ENCODE data around the gene TNKS1BP1. TPM values are rescaled to one million over a fixed set of nuclear protein-coding genes. Genes with fewer than 3 reads are reported as not detected.

TNKS1BP1 gene
- polyA plus RNA-seq, 1 of the 3 experiments (the other 2 are of a cell fraction), result 43.3 TPM

GRCh38 chr11:57335023-57335342, 10.2 kb upstream of the TNKS1BP1 start:
- Histone ChIP-seq H3K9me3 (no peaks in the 10 kb centered on the region), H3K36me3 (replicated peaks in 1 of 2; ENCODE audit: control insufficient read depth in 1 of 2, insufficient read depth in 2 of 2, low read length in 1 of 2) (peaks cover 23 to 34% of the 10 kb centered on the region in 2 experiments), H3K9me2 (no peaks in the 10 kb centered on the region), H3K4me1 (ENCODE audit: control insufficient read depth in 1 of 2, insufficient read depth in 2 of 2, low read depth in 1 of 2, low read length in 1 of 2) (peaks cover 7 to 15% of the 10 kb centered on the region in 2 experiments; a peak in 3 of 4 replicates), H4K20me1 (ENCODE audit: insufficient read depth) (no peaks in the 10 kb centered on the region), H3K4me2 (peak overlapping the region; percentile 95), H3K4me3 (ENCODE audit: low read depth in 2 of 2, low read length in 1 of 2) (peak overlapping the region; percentile 69 to 87), H3K79me2 (ENCODE audit: insufficient read depth) (peaks cover 43% of the 10 kb centered on the region), H3F3A (replicated peaks; ENCODE audit: insufficient read depth) (no peaks in the 10 kb centered on the region), H3K9ac (peak overlapping the region; percentile 92), H2AFZ (ENCODE audit: low read depth) (peak overlapping the region; percentile 67; the same call in 1 of the 2 replicates), H3K27me3 (ENCODE audit: insufficient read depth) (no peaks in the 10 kb centered on the region), H3K27ac (ENCODE audit: low read depth in 2 of 2, low read length in 1 of 2) (peak overlapping the region; percentile 45 to 85; a peak in 3 of 4 replicates)
- POLR2A ChIA-PET, result interaction anchor here (3.2 kb wide), 1 partner anchor 10 kb away, joined by 29 read pairs; the partner anchor contains the start of gene TNKS1BP1
- CTCF ChIA-PET, result interaction anchor here (0.8 to 1.9 kb wide), 6 partner anchors 10 to 148 kb away, joined by 3 to 5 read pairs (median 3); partner anchors contain the start of gene TNKS1BP1
- no peak for DNase-seq
- 17% methylated on average over 3 of the region's 7 CpGs for WGBS (ENCODE audit: low lambda C conversion rate)
- no peak for TF ChIP-seq SIN3A (IDR thresholded peaks at IDR 0.05; ENCODE audit: borderline replicate concordance, low read depth, low read length)
- no peak for TF ChIP-seq RFX5 (IDR thresholded peaks at IDR 0.05; ENCODE audit: low read length)
- TF ChIP-seq TAF1 (IDR thresholded peaks at IDR 0.05; ENCODE audit: borderline replicate concordance, low read depth, low read length), result no peak
- TF ChIP-seq CHD2 (IDR thresholded peaks at IDR 0.05; ENCODE audit: low read length, partially characterized antibody), result no peak
- TF ChIP-seq, protein P1, sequence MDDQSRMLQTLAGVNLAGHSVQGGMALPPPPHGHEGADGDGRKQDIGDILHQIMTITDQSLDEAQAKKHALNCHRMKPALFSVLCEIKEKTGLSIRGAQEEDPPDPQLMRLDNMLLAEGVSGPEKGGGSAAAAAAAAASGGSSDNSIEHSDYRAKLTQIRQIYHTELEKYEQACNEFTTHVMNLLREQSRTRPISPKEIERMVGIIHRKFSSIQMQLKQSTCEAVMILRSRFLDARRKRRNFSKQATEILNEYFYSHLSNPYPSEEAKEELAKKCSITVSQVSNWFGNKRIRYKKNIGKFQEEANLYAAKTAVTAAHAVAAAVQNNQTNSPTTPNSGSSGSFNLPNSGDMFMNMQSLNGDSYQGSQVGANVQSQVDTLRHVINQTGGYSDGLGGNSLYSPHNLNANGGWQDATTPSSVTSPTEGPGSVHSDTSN (IDR thresholded peaks at IDR 0.05), result no peak
- TF ChIP-seq CTCF (IDR thresholded peaks at IDR 0.05), result no peak
- no peak for TF ChIP-seq NFIC (IDR thresholded peaks at IDR 0.05; ENCODE audit: borderline replicate concordance)
- TF ChIP-seq EP300 (IDR thresholded peaks at IDR 0.05; ENCODE audit: borderline replicate concordance in 1 of 2, low read depth in 1 of 2, low read length in 1 of 2), result no peak
- TF ChIP-seq, protein P2, sequence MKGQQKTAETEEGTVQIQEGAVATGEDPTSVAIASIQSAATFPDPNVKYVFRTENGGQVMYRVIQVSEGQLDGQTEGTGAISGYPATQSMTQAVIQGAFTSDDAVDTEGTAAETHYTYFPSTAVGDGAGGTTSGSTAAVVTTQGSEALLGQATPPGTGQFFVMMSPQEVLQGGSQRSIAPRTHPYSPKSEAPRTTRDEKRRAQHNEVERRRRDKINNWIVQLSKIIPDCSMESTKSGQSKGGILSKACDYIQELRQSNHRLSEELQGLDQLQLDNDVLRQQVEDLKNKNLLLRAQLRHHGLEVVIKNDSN (IDR thresholded peaks at IDR 0.05; ENCODE audit: borderline replicate concordance, low read depth), result no peak
- TF ChIP-seq ELF1 (IDR thresholded peaks at IDR 0.05), result no peak
- TF ChIP-seq MEF2A (IDR thresholded peaks at IDR 0.05; ENCODE audit: borderline replicate concordance, low read depth), result no peak
- TF ChIP-seq, protein P3, sequence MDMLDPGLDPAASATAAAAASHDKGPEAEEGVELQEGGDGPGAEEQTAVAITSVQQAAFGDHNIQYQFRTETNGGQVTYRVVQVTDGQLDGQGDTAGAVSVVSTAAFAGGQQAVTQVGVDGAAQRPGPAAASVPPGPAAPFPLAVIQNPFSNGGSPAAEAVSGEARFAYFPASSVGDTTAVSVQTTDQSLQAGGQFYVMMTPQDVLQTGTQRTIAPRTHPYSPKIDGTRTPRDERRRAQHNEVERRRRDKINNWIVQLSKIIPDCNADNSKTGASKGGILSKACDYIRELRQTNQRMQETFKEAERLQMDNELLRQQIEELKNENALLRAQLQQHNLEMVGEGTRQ (IDR thresholded peaks at IDR 0.05; ENCODE audit: borderline replicate concordance, low read depth, low read length), result no peak
- TF ChIP-seq YY1 (IDR thresholded peaks at IDR 0.05; ENCODE audit: low read depth), result no peak
